ENCODE results near the gene PPP1R13B.
A peak's percentile ranks its signal among the peaks of the same experiment; 100 is the strongest.

PPP1R13B gene

GRCh38 chr14:103725739-103726395, 121.5 kb downstream of the PPP1R13B start:
- no peak for DNase-seq

- no peak for DNase-seq
These were observed 122.2 kb downstream of the PPP1R13B start for GRCh38 chr14:103725001-103725682.

DNA sequence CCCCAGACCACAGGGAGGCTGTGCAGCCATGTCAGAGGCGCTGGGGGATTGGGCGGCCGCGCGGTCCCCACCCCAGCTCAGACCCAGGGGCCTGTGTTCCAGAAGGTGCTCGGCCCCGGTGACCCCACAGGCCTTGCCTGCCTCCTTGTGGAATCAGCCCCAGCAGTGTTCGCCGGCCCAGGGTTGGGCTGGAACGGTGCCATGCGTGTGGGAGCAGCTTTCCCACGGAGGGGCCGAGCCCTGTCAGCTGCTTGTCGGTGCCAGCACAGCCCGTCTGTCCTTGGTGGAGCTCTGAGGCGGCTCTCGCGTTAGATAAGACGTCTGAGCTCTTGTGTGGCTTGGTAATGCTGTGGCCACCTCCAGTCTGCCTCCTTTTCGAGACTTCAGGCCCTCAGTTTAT, 123.3 kb downstream of the PPP1R13B start:
- DNase-seq, result no peak

DNA sequence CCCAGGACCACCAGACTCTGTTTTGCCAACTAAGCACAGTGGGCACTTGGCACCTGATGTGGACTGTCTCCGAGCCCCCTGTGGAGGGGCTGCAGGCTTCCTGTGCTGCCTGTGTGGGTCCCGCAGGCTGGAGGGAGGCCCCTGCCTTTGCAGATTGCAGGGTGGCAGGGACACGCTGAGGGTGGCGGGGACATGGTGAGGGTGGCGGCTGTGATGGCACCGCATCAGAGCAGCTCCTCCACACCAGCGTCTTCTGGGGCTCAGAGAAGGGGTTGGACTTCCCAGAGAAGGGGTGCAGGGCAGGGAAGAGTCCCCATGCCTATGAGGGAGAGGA, 123.7 kb downstream of the PPP1R13B start:
- no peak for DNase-seq

- no peak for DNase-seq
These were observed 125.8 kb downstream of the PPP1R13B start for GRCh38 chr14:103721334-103722120.

GRCh38 chr14:103719751-103720150, 127.6 kb downstream of the PPP1R13B start:
- no peak for DNase-seq

DNA sequence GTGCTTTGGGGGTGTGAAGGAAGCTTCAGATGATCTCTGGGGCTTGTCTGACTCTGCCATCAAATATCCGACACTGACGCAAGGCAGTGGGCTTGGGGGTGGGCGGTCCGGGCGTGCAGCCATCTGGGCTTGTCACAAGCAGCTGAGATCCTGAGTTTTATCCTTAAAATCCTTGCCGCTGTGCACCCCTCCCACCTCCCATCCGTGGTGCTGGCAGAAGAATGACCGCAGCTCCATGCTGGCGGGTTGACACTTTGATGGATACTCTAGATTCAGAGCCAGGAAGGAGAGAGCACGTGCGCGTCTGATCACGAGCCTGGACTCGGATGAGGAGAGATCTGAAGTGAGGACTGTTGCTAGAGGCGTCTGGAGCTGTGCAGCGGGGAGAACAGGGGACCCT, 128.8 kb downstream of the PPP1R13B start:
- no peak for DNase-seq

GRCh38 chr14:103716899-103717411, 130.4 kb downstream of the PPP1R13B start:
- DNase-seq, result no peak

- no peak for DNase-seq
These were observed 131.1 kb downstream of the PPP1R13B start for GRCh38 chr14:103716091-103716801.

DNA sequence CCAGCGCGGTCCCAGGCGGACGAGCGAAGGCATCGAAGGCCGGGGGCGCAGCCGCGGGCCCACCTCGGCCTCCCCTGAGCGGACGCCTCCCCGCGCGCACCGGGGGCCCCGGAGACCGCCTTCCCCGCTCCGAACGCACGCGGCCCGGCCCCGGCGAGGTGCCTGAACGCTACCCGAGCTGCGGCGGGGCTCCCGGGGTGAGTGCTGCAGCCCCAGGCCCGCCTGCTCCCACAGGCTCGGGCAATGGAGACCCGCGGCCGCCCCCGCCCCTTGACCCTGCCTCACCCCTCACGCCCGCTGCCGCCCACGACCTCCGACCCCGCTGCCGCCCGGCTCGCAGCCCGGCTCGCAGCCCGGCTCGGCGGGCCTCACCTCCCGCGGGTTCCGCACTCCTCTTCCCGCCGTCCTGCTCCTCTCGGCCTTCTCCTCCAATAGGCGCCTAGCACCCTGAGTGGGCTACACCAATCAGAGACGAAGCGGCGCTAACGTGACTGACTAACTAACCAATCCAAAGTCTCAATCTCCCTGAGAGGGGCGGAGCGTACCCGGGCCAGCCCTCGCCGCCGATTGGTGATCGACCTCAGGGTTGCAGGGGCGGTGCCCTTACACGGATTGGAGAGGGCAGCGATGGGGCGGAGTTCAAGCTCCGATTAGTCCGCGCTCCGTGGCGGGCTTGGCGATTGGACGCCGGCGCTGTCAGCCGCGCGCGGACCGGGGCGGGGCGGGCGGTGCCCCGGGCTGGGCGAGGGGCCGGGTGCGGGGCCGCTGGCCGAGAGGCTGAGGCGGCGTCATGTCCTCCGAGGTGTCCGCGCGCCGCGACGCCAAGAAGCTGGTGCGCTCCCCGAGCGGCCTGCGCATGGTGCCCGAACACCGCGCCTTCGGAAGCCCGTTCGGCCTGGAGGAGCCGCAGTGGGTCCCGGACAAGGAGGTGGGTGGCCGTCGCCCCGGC, 132.0 kb downstream of the PPP1R13B start, which contains the start of the genes XRCC3 and ZFYVE21:
XRCC3 (minus strand) TSS at position 400 of the 949 bp plus-strand sequence. CDS start 4,364 bp downstream, outside the sequence.
ZFYVE21 (plus strand) TSS at position 759 of the 949 bp plus-strand sequence; CDS start at position 791, 32 bp downstream.
- DNase-seq, result peak; percentile 96

GRCh38 chr14:103714063-103714724, 133.2 kb downstream of the PPP1R13B start:
- no peak for DNase-seq

DNA sequence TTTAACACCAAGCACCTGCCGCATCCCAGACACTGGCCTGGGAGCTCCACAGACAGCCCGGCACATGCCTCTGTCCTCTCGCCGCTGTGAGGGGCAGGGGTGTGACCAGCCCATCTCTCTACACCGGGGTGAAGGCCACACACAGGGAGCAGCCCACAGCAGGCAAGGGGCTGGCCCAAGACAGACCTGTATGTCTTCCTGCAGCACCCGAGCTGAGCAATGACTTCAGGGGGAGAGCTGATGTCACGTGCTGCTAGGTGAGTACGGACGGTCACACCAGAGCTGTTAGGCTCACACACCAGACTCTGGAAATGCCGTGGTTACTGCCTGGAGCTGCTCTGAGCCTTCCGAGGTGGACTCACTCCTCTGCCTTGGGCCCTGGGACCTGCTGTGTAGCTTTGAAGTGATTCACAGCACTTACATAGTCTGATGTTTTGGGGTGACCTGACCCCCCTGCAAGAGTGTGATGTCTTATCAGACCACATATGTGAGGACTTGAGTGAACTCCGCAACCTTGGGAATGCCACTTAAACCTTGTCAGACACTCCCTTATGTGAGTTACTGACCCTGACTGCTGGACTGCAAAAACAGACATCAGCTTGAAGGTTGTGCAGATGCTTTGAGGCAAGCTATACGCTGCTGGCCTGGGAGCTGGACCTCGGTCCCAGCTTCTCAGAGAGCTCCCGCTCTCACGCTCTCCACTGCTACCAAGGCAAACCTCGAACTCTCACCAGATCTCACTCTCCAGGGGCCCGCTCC, 133.9 kb downstream of the PPP1R13B start:
- no peak for DNase-seq

DNA sequence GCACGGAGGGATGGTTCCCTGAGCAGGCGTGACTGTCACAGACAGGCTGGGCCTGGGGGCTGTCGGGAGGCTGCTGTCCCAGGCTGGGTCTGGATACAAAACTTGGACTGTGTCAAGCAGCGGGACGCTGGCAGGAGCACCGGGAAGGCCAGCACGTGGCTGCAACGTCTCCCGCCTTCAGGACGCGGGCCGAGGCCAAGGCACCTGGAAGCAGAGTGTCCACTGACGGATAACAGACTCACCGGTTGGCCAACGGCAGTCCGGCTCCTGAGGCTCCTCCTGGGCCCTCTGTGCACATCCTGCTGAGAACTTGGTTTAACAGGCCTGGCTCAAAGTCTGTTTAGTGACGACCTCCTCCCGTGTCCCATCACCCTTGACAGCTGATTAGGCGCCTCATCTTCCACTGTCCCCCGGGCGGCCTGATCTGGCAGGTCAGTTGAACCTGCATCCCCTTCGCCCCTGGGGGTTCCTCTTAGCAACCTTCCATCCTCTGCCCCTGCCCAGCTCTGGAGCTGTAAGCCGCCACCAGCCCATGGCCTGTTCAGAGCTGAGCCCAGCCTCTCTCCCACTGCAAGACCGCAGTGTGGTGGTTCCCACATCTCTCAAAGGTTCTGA, 134.6 kb downstream of the PPP1R13B start:
- DNase-seq, result no peak

DNA sequence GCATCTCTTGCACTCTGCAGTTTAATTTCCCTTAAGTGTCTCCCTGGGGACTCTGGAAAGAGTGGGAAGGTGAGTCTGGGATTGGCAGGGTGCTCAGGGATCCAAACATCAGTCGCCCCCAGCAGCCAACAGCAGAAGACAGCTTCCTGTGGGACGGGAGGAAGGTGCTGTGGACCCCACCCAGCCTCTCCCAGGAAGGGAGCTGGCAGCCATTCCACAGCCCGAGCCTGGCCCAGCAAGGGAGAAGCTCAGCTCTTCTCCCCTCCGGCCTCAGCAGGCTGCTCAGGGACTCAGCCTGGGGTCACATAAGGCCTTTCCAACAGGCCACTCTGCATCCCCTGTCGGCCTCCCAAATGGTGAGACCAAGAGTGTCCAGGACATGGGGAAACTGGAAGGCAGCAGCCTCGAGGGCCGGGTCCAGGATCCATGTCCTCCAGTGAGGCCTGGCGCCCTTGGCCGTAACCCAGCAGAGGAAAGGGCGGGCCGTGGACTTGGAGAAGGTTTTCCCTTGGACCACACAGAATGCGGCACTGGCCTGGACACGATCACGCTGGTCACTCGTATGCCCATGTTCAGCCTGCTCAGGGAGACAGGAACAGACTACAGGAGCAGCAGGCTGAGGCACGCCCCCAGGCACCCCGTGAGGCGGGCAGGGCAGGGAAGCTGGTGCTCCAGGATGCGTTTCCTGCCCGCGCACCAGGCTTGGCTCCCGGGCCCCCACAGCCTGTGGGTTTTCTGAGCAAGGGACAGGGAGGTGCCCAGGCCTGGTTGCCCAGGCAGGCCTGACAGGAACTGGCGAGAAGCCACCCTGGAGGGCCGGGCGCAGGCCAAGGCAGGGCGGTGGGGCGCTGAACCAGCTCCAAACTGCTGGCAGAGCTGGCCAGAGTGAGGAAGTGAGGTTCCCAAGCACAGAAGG, 135.6 kb downstream of the PPP1R13B start:
- DNase-seq, result peak; percentile 19

DNA sequence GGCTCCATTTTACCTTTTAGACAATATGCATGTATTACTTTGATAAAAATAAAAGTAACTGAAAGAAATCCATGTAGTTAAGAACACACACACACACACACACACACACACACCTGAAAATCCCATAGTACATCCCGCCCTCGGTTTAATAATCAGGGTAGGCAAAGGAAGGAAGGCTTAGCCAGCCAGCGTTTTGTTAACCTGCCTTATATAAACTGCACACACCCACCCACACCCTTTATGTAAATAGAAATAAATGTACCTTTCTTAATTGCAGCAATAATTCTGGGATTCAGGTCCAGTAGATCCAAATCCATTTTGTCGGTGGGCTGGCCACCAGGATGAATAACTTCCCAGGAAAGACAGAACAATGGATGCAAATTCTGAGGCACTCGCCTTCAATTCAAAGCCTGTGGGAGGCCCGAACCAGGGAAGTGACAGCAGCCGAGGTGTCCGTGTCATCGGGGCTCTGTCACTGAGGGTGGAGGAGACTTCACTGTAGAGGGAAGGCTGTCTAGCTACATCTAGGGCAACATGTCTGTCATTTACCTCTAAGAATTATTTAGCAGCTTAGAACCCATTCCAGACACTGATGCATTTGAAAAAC, 136.5 kb downstream of the PPP1R13B start:
- DNase-seq, result no peak

DNA sequence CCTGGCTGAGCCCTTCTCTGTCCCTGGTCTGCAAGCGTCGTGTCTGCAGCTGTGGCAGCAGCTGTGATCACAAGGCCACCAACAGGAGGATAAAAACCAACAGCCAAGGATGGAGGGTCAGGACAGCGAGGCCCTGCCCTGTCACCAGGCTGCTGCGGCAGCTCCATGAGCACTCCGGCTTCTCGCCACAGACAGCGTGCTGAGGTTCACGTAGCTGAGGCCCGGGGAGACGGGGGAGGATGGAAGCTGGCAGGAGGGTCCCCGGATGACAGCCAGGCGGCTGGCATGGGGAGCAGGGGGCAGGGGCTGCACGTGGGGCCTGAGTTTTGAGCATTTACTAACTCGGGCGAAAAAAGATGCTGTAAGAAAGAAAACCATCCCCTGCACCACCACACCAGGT, 137.6 kb downstream of the PPP1R13B start:
- no peak for DNase-seq

- DNase-seq, result no peak
These were observed 138.6 kb downstream of the PPP1R13B start for GRCh38 chr14:103708750-103709187.

Measured in NCI-H226 (cell line).